Neural progenitor cell (in vitro differentiated cells): Measurements from ENCODE around the gene SIX5. TPM values are rescaled to one million over a fixed set of nuclear protein-coding genes. Genes with fewer than 3 reads are reported as not detected.

ENCODE experiments used
- DNase-seq: peaks from one replicate; pipeline ENCODE4 v3.0.0-alpha.2; 2016; ENCODE audit warnings: low spot score
- H2AFZ ChIP-seq: fragments of 200-600 bp; sonication (generic); replicated peaks from 2 replicates; pipeline ENCODE4 v1.6.1; 2016; ENCODE audit warnings: antibody characterized with exemption
- H3F3A ChIP-seq: fragments of 200-600 bp; sonication (generic); 2 replicates; pipeline ENCODE4 v1.6.1; 2016; ENCODE audit warnings: antibody characterized with exemption, low read depth
- H3K27ac ChIP-seq: fragments of 200-600 bp; sonication (generic); 2 replicates; pipeline ENCODE4 v1.5.1; 2016; ENCODE audit warnings: mild to moderate bottlenecking
- H3K27me3 ChIP-seq: fragments of 200-600 bp; sonication (generic); 2 replicates; pipeline ENCODE4 v1.6.1; 2016; ENCODE audit warnings: mild to moderate bottlenecking, moderate library complexity
- H3K36me3 ChIP-seq: fragments of 200-600 bp; sonication (generic); 2 replicates; pipeline ENCODE4 v1.5.1; 2016
- H3K4me1 ChIP-seq: fragments of 200-600 bp; sonication (generic); 2 replicates; pipeline ENCODE4 v1.6.1; 2016; ENCODE audit warnings: mixed run types
- H3K4me2 ChIP-seq: fragments of 200-600 bp; sonication (generic); 2 replicates; pipeline ENCODE4 v1.6.1; 2016
- H3K4me3 ChIP-seq: fragments of 200-600 bp; sonication (generic); 2 replicates; pipeline ENCODE4 v1.5.1; 2016
- H3K79me2 ChIP-seq: fragments of 200-600 bp; sonication (generic); 2 replicates; pipeline ENCODE4 v1.6.1; 2016; ENCODE audit warnings: low read depth
- H3K9ac ChIP-seq: fragments of 200-600 bp; sonication (generic); 2 replicates; pipeline ENCODE4 v1.6.1; 2016
- H3K9me3 ChIP-seq: fragments of 200-600 bp; sonication (generic); 2 replicates; pipeline ENCODE4 v1.5.1; 2016; ENCODE audit warnings: low read depth
- H4K20me1 ChIP-seq: fragments of 200-600 bp; sonication (generic); 2 replicates; pipeline ENCODE4 v1.6.1; 2016; ENCODE audit warnings: low read depth
- H3K27ac Mint-ChIP-seq: 3 replicates; pipeline ENCODE4 v1.8.0; 2021; ENCODE audit warnings: mixed read lengths
- H3K27me3 Mint-ChIP-seq: 2 replicates; pipeline ENCODE4 v1.8.0; 2022; ENCODE audit warnings: low read depth, mild to moderate bottlenecking, inconsistent platforms, moderate library complexity, mixed read lengths; ENCODE audit not compliant: insufficient read depth
- H3K36me3 Mint-ChIP-seq: 3 replicates; pipeline ENCODE4 v1.8.0; 2021; ENCODE audit warnings: mixed read lengths
- H3K4me1 Mint-ChIP-seq: 3 replicates; pipeline ENCODE4 v1.8.0; 2021; ENCODE audit warnings: mixed read lengths
- H3K4me3 Mint-ChIP-seq: 3 replicates; pipeline ENCODE4 v1.8.0; 2021; ENCODE audit warnings: mild to moderate bottlenecking, moderate library complexity, mixed read lengths
- H3K9me3 Mint-ChIP-seq: 3 replicates; pipeline ENCODE4 v1.8.0; 2020; ENCODE audit warnings: mixed read lengths
- CTCF ChIP-seq: fragments of 200-600 bp; sonication (generic); IDR thresholded peaks from 2 replicates; pipeline ENCODE4 v1.5.1; 2017; ENCODE audit warnings: antibody characterized with exemption, mild to moderate bottlenecking
- EZH2 ChIP-seq: fragments of 200-600 bp; sonication (generic); IDR thresholded peaks from 2 replicates; pipeline ENCODE4 v1.6.1; 2017; ENCODE audit warnings: antibody characterized with exemption, mild to moderate bottlenecking, moderate library complexity
- EZH2phosphoT487 ChIP-seq: fragments of 200-600 bp; sonication (generic); IDR thresholded peaks from 2 replicates; pipeline ENCODE4 v1.6.1; 2017; ENCODE audit warnings: antibody characterized with exemption
- total RNA-seq: library from RNA; depleted of rRNA; stranded (reverse); fragments of >200 nt; gene quantifications from 2 replicates; pipeline ENCODE4 v1.2.3, GENCODE V29; 2015; ENCODE audit warnings: low replicate concordance

SIX5 gene
- total RNA-seq, 1 donor from 2014 or later = 8.1 TPM

DNA sequence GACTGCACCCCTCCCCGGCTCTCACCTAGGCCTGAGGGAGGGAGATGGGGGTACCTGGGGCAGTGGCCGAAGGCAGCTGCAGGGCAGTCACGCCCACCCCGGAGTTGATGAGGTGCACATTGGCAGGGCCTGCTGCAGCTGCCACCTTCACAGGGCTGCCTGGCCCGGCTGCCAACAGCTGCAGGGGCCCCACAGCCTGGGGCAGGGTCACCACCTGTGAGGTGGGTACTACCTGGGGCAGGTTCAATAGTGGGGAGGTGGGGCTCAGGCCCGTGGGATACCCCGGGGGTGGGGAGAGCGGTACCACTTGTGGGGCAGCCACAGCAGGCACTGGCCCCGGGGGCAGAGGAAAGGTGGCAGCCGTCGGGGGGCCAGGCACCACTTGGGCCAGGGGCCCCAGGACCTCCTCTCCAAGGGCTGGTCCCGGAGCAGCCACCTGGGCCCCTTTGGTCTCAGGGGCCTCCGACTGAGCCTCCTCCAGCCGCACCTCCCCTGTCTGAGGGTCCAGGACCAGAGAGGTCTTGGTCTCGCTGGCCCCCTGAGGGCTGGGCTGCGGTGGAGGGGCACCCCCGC is 2.7 kb downstream of the SIX5 start:
- no peaks in the 10 kb centered on the region for H3K9me3 Mint-ChIP-seq
- Histone ChIP-seq H3K27ac (no peak overlapping the region), H3K9me3 (no peaks in the 10 kb centered on the region), H3K4me2 (peak overlapping the region; percentile 99), H3K4me3 (peak overlapping the region; percentile 86), H3K27me3 (no peaks in the 10 kb centered on the region), H3K79me2 (peaks cover 25% of the 10 kb centered on the region), H3K9ac (no peak overlapping the region), H4K20me1 (peaks cover 19% of the 10 kb centered on the region), H3K4me1 (peaks cover 34% of the 10 kb centered on the region), H3K36me3 (no peaks in the 10 kb centered on the region), H3F3A (peaks cover 44% of the 10 kb centered on the region), H2AFZ (no peak overlapping the region)
- no peak for DNase-seq
- peaks cover 15% of the 10 kb centered on the region for H3K27me3 Mint-ChIP-seq
- H3K4me3 Mint-ChIP-seq = peak overlapping the region; percentile 27
- H3K27ac Mint-ChIP-seq = no peak overlapping the region
- peaks cover 17% of the 10 kb centered on the region for H3K4me1 Mint-ChIP-seq
- no peak for TF ChIP-seq EZH2phosphoT487
- no peak for TF ChIP-seq EZH2
- no peak for TF ChIP-seq CTCF
- H3K36me3 Mint-ChIP-seq = no peaks in the 10 kb centered on the region

DNA sequence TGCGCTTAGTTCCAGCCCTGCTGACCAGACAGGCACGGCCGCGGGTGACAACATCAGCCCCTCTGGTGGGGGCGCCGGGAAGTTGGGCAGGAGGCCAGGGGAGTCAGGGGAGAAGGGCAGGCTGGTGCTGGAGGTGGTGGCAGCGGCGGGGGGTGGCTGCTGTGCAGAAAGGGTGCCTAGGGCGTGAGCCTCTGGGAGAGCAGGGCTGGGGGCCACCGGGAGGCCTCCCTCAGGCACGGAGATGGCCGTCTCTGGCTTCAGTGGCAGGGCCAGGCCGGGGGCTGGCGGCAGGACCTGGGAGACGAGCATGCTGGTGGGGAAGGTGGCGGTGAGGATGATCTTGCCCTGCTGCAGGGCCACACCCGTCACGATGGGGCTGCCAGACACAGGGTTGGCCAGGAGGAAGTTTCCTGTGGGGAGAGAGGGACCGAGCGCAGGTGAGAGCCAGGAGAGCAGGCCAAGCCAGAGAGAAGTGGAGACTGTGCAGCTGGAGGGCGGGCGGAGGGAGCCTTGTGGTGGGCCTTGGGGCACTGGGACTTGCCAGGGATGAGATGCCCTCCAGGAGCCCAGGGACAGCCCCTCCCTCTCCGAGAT is 3.3 kb downstream of the SIX5 start:
- Histone ChIP-seq H3K4me2 (no peak overlapping the region), H3K9ac (no peak overlapping the region), H3K79me2 (peaks cover 25% of the 10 kb centered on the region), H3K36me3 (no peaks in the 10 kb centered on the region), H3K27me3 (no peaks in the 10 kb centered on the region), H4K20me1 (peaks cover 14% of the 10 kb centered on the region), H3K27ac (no peak overlapping the region), H3F3A (peaks cover 39% of the 10 kb centered on the region), H2AFZ (no peak overlapping the region), H3K9me3 (no peaks in the 10 kb centered on the region), H3K4me3 (no peak overlapping the region), H3K4me1 (peaks cover 29% of the 10 kb centered on the region)
- peak overlapping the region; percentile 30 for H3K27ac Mint-ChIP-seq
- peaks cover 12% of the 10 kb centered on the region for H3K4me1 Mint-ChIP-seq
- no peaks in the 10 kb centered on the region for H3K36me3 Mint-ChIP-seq
- DNase-seq = no peak
- H3K27me3 Mint-ChIP-seq = peaks cover 12% of the 10 kb centered on the region
- peak overlapping the region; percentile 76 for H3K4me3 Mint-ChIP-seq
- H3K9me3 Mint-ChIP-seq = no peaks in the 10 kb centered on the region
- TF ChIP-seq EZH2phosphoT487 = no peak
- no peak for TF ChIP-seq CTCF
- TF ChIP-seq EZH2 = no peak

GRCh38 chr19:45764945-45765701 is 3.9 kb downstream of the SIX5 start:
- Histone ChIP-seq H3K27me3 (no peaks in the 10 kb centered on the region), H3K4me1 (peaks cover 29% of the 10 kb centered on the region), H4K20me1 (peaks cover 14% of the 10 kb centered on the region), H3K36me3 (no peaks in the 10 kb centered on the region), H3F3A (peaks cover 34% of the 10 kb centered on the region), H3K4me3 (no peak overlapping the region), H3K27ac (no peak overlapping the region), H3K9me3 (no peaks in the 10 kb centered on the region), H2AFZ (no peak overlapping the region), H3K4me2 (peak overlapping the region; percentile 43), H3K79me2 (peaks cover 25% of the 10 kb centered on the region), H3K9ac (no peak overlapping the region)
- Mint-ChIP-seq H3K9me3 (no peaks in the 10 kb centered on the region), H3K27ac (peak overlapping the region; percentile 63), H3K27me3 (peaks cover 8% of the 10 kb centered on the region), H3K4me1 (peaks cover 12% of the 10 kb centered on the region), H3K4me3 (peak overlapping the region; percentile 72), H3K36me3 (no peaks in the 10 kb centered on the region)
- TF ChIP-seq EZH2 (no peak), EZH2phosphoT487 (no peak), CTCF (no peak)
- no peak for DNase-seq
